HepG2 (cell line): ENCODE data around the gene EIF1. TPM values are rescaled to one million over a fixed set of nuclear protein-coding genes. Genes with fewer than 3 reads are reported as not detected.

Experiments
- ATAC-seq: fragments of 200-7000 bp; cut with Tn5 transposase; 3 replicates; pipeline ENCODE4 v1.9.1; 2020; ENCODE audit warnings: mild to moderate bottlenecking, moderate library complexity
- BruUV-seq: library from RNA; stranded (reverse); fragments of 400-500 nt; replicated peaks from 2 replicates; lab custom pipeline; 2021; lab: Mats Ljungman, UMichigan
- CTCF ChIA-PET: fragments of 300-600 bp; formaldehyde crosslinking; extraction: SDS; loops from one replicate; lab custom pipeline; 2021; ENCODE audit warnings: low total read pairs, inconsistent platforms, low intra/inter-chr PET ratio; lab: Yijun Ruan, JAX
- POLR2A ChIA-PET: fragments of 350-600 bp; sonication (Branson Sonifier 250); formaldehyde crosslinking; loops from one replicate; lab custom pipeline; 2020; ENCODE audit warnings: antibody characterized with exemption, inconsistent platforms; lab: Yijun Ruan, JAX
- DNase-seq: peaks from one replicate; pipeline ENCODE4 v3.0.0-alpha.2; 2015; ENCODE audit warnings: low spot score
- FAIRE-seq: peaks from 3 replicates; lab custom pipeline; 2011; peaks lifted over from hg19 to GRCh38; lab: Jason Lieb, UNC
- H2AFZ ChIP-seq: one replicate; pipeline ENCODE4 v1.6.1; 2011; ENCODE audit warnings: low read length, inconsistent platforms
- H3K27ac ChIP-seq: fragments of 300-600 bp; 3 replicates; pipeline ENCODE4 v1.8.0; 2011; ENCODE audit warnings: mixed run types, mild to moderate bottlenecking, mixed read lengths, low read length, inconsistent platforms; ENCODE audit not compliant: insufficient read depth; ENCODE audit errors: extremely low read length
- H3K27me3 ChIP-seq, 2 experiments: fragments of 200-600 bp in 1 of 2; 2 replicates in 1 of 2; 3 replicates in 1 of 2; pipeline versions ENCODE4 v1.6.0 to v1.8.0; 2011; ENCODE audit warnings: low read length in 2 of 2, mild to moderate bottlenecking in 2 of 2, moderate library complexity in 2 of 2, inconsistent platforms in 1 of 2; ENCODE audit not compliant: insufficient read depth in 2 of 2, control insufficient read depth in 1 of 2
- H3K36me3 ChIP-seq, 2 experiments: fragments of 200-600 bp in 1 of 2; replicated peaks in 1 of 2; 2 replicates in 1 of 2; 3 replicates in 1 of 2; pipeline versions ENCODE4 v1.5.1 to v1.8.0; 2011; ENCODE audit warnings: low read length in 2 of 2, inconsistent platforms in 1 of 2; ENCODE audit not compliant: insufficient read depth in 2 of 2, control insufficient read depth in 1 of 2
- H3K4me1 ChIP-seq: 2 replicates; pipeline ENCODE4 v1.5.1; 2012; ENCODE audit warnings: low read length, inconsistent platforms; ENCODE audit not compliant: insufficient read depth
- H3K4me2 ChIP-seq: 2 replicates; pipeline ENCODE4 v1.6.0; 2011; ENCODE audit warnings: low read depth, low read length, inconsistent platforms
- H3K4me3 ChIP-seq, 3 experiments: fragments of 200-600 bp in 1 of 3; sonication (generic), shearing (Covaris generic) in 1 of 3; replicated peaks in 1 of 3; 2 replicates each; pipeline ENCODE4 v1.5.1; 2011 to 2016; ENCODE audit warnings: low read length in 3 of 3, inconsistent platforms in 2 of 3, low read depth in 2 of 3, mild to moderate bottlenecking in 2 of 3, control low read depth in 1 of 3, mixed read lengths in 1 of 3; ENCODE audit not compliant: insufficient read depth in 1 of 3
- H3K79me2 ChIP-seq: one replicate; pipeline ENCODE4 v1.6.1; 2011; ENCODE audit warnings: low read length, inconsistent platforms; ENCODE audit not compliant: insufficient read depth
- H3K9ac ChIP-seq: 2 replicates; pipeline ENCODE4 v1.6.0; 2011; ENCODE audit warnings: mild to moderate bottlenecking, low read depth, low read length, inconsistent platforms; ENCODE audit not compliant: insufficient read depth
- H3K9me3 ChIP-seq: 2 replicates; pipeline ENCODE4 v1.5.1; 2012; ENCODE audit warnings: mild to moderate bottlenecking, low read length
- H4K20me1 ChIP-seq: 2 replicates; pipeline ENCODE4 v1.6.0; 2011; ENCODE audit warnings: inconsistent platforms, mild to moderate bottlenecking, low read length, moderate library complexity; ENCODE audit not compliant: insufficient read depth
- AGO1 ChIP-seq: fragments of 200-400 bp; formaldehyde crosslinking; IDR thresholded peaks from 2 replicates; pipeline ENCODE4 v1.6.1; 2017; ENCODE audit warnings: mild to moderate bottlenecking, low read depth, low read length, moderate library complexity; ENCODE audit not compliant: poor library complexity, severe bottlenecking
- AGO2 ChIP-seq: fragments of 200-400 bp; formaldehyde crosslinking; optimal IDR thresholded peaks from 2 replicates; pipeline ENCODE3; 2017; ENCODE audit warnings: mild to moderate bottlenecking, low read depth, low read length, moderate library complexity
- BCL3 ChIP-seq: sonication (generic); formaldehyde crosslinking; IDR thresholded peaks from 2 replicates; pipeline ENCODE4 v1.5.1; 2020; ENCODE audit warnings: mild to moderate bottlenecking, missing genetic modification reagents, moderate library complexity
- THRA ChIP-seq: sonication (generic); formaldehyde crosslinking; IDR thresholded peaks from 2 replicates; pipeline ENCODE4 v1.4.0; 2020; ENCODE audit warnings: missing genetic modification reagents, borderline replicate concordance
- ZBTB42 ChIP-seq: sonication (generic); formaldehyde crosslinking; IDR thresholded peaks from 2 replicates; pipeline ENCODE4 v1.5.0; 2020; ENCODE audit warnings: mild to moderate bottlenecking, missing genetic modification reagents
- ZNF275 ChIP-seq: sonication (generic); formaldehyde crosslinking; IDR thresholded peaks from 2 replicates; pipeline ENCODE4 v1.8.0; 2022; ENCODE audit warnings: missing genetic modification reagents, mild to moderate bottlenecking, inconsistent platforms, borderline replicate concordance
- ZNF580 ChIP-seq: IDR thresholded peaks from 2 replicates; pipeline ENCODE4 v1.6.1; 2016; ENCODE audit warnings: low read depth, borderline replicate concordance
- WGBS: methylation state at CpG from one replicate; pipeline ENCODE4 v1.1.6; 2017; ENCODE audit warnings: low lambda C conversion rate; 5-methylcytosine and 5-hydroxymethylcytosine counted together
- in situ Hi-C: cut with HindIII; loops from 2 replicates; pipeline ENCODE4 v1.10.0; 2017; ENCODE audit warnings: low pct_unique_long_range_greater_than_20kb; ENCODE audit not compliant: extremely low pct_ligation_motif_present
- intact Hi-C: fragments of 100-400 bp; cut with micrococcal nuclease; formaldehyde crosslinking; loops from one replicate; pipeline ENCODE4 v1.10.0; 2022; ENCODE audit not compliant: unreplicated experiment
- polyA plus RNA-seq, 8 experiments: library from polyadenylated mRNA; depleted of rRNA in 3 of 8; stranded (reverse) in 7 of 8; unstranded in 1 of 8; fragments of >200 nt; fragmentation: Illumina TruSeq in 4 of 8; extraction: Trizol in 4 of 8; gene quantifications; 2 replicates each; pipeline versions ENCODE4 v1.2.1 to v1.2.3, GENCODE V29; 2011 to 2016; ENCODE audit warnings: low read depth in 4 of 8, missing spikeins in 1 of 8, mixed read lengths in 1 of 8; ENCODE audit not compliant: insufficient read depth in 1 of 8
- total RNA-seq, 5 experiments: library from RNA; depleted of rRNA; stranded (reverse); fragments of >200 nt; fragmentation: Illumina TruSeq; extraction: Trizol; gene quantifications; 2 replicates each; pipeline ENCODE4 v1.2.3, GENCODE V29; 2016; ENCODE audit warnings: low read depth in 1 of 5

The EIF1 gene
- total and polyA plus RNA-seq, 2 of the 13 experiments (the other 11 are each of a cell fraction or from before 2014, with no cell fraction given), result 147 to 517 TPM

- no peak overlapping the region for H3K27ac ChIP-seq
These were observed 29.1 kb upstream of the EIF1 start for GRCh38 chr17:41659427-41660212.

More at GRCh38 chr17:41659427-41660212, 29.1 kb upstream of the EIF1 start:
- POLR2A ChIA-PET, result interaction anchor here (1.0 kb wide), 1 partner anchor 29 kb away, joined by 3 read pairs; the partner anchor contains the start of gene EIF1
- Histone ChIP-seq H3K4me3 (no peak overlapping the region), H3K36me3 (no peaks in the 10 kb centered on the region), H3K4me2 (no peak overlapping the region), H4K20me1 (no peaks in the 10 kb centered on the region), H3K9me3 (no peaks in the 10 kb centered on the region), H3K79me2 (no peaks in the 10 kb centered on the region), H3K27me3 (peaks cover 17 to 66% of the 10 kb centered on the region in 2 experiments), H2AFZ (no peak overlapping the region), H3K4me1 (peaks cover 15% of the 10 kb centered on the region), H3K9ac (no peak overlapping the region)
- CTCF ChIA-PET, result interaction anchor here (1.8 kb wide), 1 partner anchor 12 kb away, joined by 5 read pairs; no protein-coding TSS in a partner anchor
- BruUV-seq, result no TSS peak
- no peak for TF ChIP-seq AGO2
- no peak for TF ChIP-seq THRA (CRISPR knock-in tag)
- no peak for TF ChIP-seq BCL3 (CRISPR knock-in tag)
- no peak for TF ChIP-seq ZBTB42 (CRISPR knock-in tag)
- TF ChIP-seq ZNF580 (CRISPR knock-in tag), result no peak
- TF ChIP-seq AGO1, result no peak
- no peak for TF ChIP-seq ZNF275 (CRISPR knock-in tag)
- intact Hi-C loops, result loop anchor here (10.0 kb wide), 2 partner anchors 65 to 1045 kb away; no protein-coding TSS in a partner anchor
- ATAC-seq (no peak), DNase-seq (no peak), FAIRE-seq (no peak)
- 18% methylated on average over 11 of the region's 11 CpGs for WGBS
- in situ Hi-C loops, result loop anchor here (5.0 kb wide), 3 partner anchors 112 to 1042 kb away; no protein-coding TSS in a partner anchor
